Inflammatory macrophage treated with lipopolysaccharide for 4 hours (primary cell): ENCODE data around the gene P2RX2.
"Not testable (repeated sequence)": the region's sequence is repeated elsewhere in the genome, so short reads cannot be mapped to it uniquely, and the experiment has no call there.

Experiments
- DNase-seq: peaks from one replicate; pipeline ENCODE4 v3.0.0-alpha.2; 2020

The P2RX2 gene

GRCh38 chr12:132584429-132584828 lies 34.1 kb upstream of the P2RX2 start:
- DNase-seq = no peak

- no peak for DNase-seq
Measured at GRCh38 chr12:132585177-132585576, 33.4 kb upstream of the P2RX2 start.

GRCh38 chr12:132586929-132587328 lies 31.6 kb upstream of the P2RX2 start:
- no peak for DNase-seq

- no peak for DNase-seq
Measured at GRCh38 chr12:132587781-132588180, 30.8 kb upstream of the P2RX2 start.

- no peak for DNase-seq
Measured at GRCh38 chr12:132588319-132588718, 30.3 kb upstream of the P2RX2 start.

- peak; percentile 9 for DNase-seq
Measured at GRCh38 chr12:132588821-132589669, 29.5 kb upstream of the P2RX2 start.

- DNase-seq = no peak
Measured at GRCh38 chr12:132591107-132591935, 27.3 kb upstream of the P2RX2 start.

- DNase-seq = no peak
Measured at GRCh38 chr12:132592282-132592970, 26.1 kb upstream of the P2RX2 start.

GRCh38 chr12:132593071-132593470 lies 25.5 kb upstream of the P2RX2 start:
- no peak for DNase-seq

GRCh38 chr12:132593521-132593920 lies 25.1 kb upstream of the P2RX2 start:
- DNase-seq = no peak

- DNase-seq = peak; percentile 59
Measured at GRCh38 chr12:132593938-132594358, 24.6 kb upstream of the P2RX2 start.

- no peak for DNase-seq
Measured at GRCh38 chr12:132595183-132595582, 23.4 kb upstream of the P2RX2 start.

GRCh38 chr12:132596016-132596415 lies 22.6 kb upstream of the P2RX2 start:
- no peak for DNase-seq

- no peak for DNase-seq
Measured at GRCh38 chr12:132597333-132598316, 21.0 kb upstream of the P2RX2 start.

GRCh38 chr12:132599502-132599901 lies 19.1 kb upstream of the P2RX2 start:
- not testable (repeated sequence) for DNase-seq

- DNase-seq = peak; percentile 63
Measured at GRCh38 chr12:132600048-132601032, 18.2 kb upstream of the P2RX2 start.

- DNase-seq = no peak
Measured at GRCh38 chr12:132601171-132601883, 17.2 kb upstream of the P2RX2 start.

- no peak for DNase-seq
Measured at GRCh38 chr12:132602572-132603239, 15.9 kb upstream of the P2RX2 start.
